ENCODE data around the gene MINDY4.
A peak's percentile ranks its signal among the peaks of the same experiment; 100 is the strongest.

MINDY4 gene

GRCh38 chr7:30910411-30911073, 139.3 kb downstream of the MINDY4 start:
- no peak for DNase-seq (ENCODE audit: low read depth)
- H3K4me3 ChIP-seq (ENCODE audit: low read length): no peak overlapping the region
- TF ChIP-seq CTCF (conservative IDR thresholded peaks at IDR 0.05; ENCODE audit: low read depth, low read length): no peak

- no peak for DNase-seq (ENCODE audit: low read depth)
- no peak for TF ChIP-seq CTCF (conservative IDR thresholded peaks at IDR 0.05; ENCODE audit: low read depth, low read length)
- H3K4me3 ChIP-seq (ENCODE audit: low read length): no peak overlapping the region
These were observed 139.9 kb downstream of the MINDY4 start for GRCh38 chr7:30911133-30911532.

- no peak within 1 kb of the TSS for H3K4me3 ChIP-seq (ENCODE audit: low read length)
- no peak for DNase-seq (ENCODE audit: low read depth)
These were observed 140.3 kb downstream of the MINDY4 start, which contains the start of gene AQP1 for GRCh38 chr7:30911561-30911969. AQP1 (plus strand) TSS chr7:30911853; CDS start chr7:30911910, 57 bp downstream.

GRCh38 chr7:30912021-30912730, 141.0 kb downstream of the MINDY4 start:
- DNase-seq (ENCODE audit: low read depth): no peak
- H3K4me3 ChIP-seq (ENCODE audit: low read length): no peak overlapping the region
- no peak for TF ChIP-seq CTCF (conservative IDR thresholded peaks at IDR 0.05; ENCODE audit: low read depth, low read length)

More at GRCh38 chr7:30911561-30911969, 140.3 kb downstream of the MINDY4 start, which contains the start of gene AQP1:
- TF ChIP-seq CTCF (conservative IDR thresholded peaks at IDR 0.05; ENCODE audit: low read depth, low read length): peak; percentile 10

GRCh38 chr7:30912731-30912985, 141.4 kb downstream of the MINDY4 start:
- TF ChIP-seq CTCF (conservative IDR thresholded peaks at IDR 0.05; ENCODE audit: low read depth, low read length): no peak

GRCh38 chr7:30912986-30913811, 142.0 kb downstream of the MINDY4 start:
- H3K4me3 ChIP-seq (ENCODE audit: low read length): no peak overlapping the region
- TF ChIP-seq CTCF (conservative IDR thresholded peaks at IDR 0.05; ENCODE audit: low read depth, low read length): no peak

More at GRCh38 chr7:30912731-30912985, 141.4 kb downstream of the MINDY4 start:
- DNase-seq (ENCODE audit: low read depth): no peak
- H3K4me3 ChIP-seq (ENCODE audit: low read length): no peak overlapping the region

More at GRCh38 chr7:30912986-30913811, 142.0 kb downstream of the MINDY4 start:
- DNase-seq (ENCODE audit: low read depth): no peak
